Nephron (organoid): ENCODE data around the gene R3HDM2.
A peak's percentile ranks its signal among the peaks of the same experiment; 100 is the strongest.
"Not testable (repeated sequence)": the region's sequence is repeated elsewhere in the genome, so short reads cannot be mapped to it uniquely, and the experiment has no call there.

ENCODE experiments used
- H3K27ac Mint-ChIP-seq, 3 experiments: 2 replicates each; pipeline ENCODE4 v1.8.0; 2020; ENCODE audit warnings: mixed read lengths in 3 of 3, mild to moderate bottlenecking in 2 of 3, moderate library complexity in 1 of 3
- H3K27me3 Mint-ChIP-seq: 2 replicates; pipeline ENCODE4 v1.8.0; 2021; ENCODE audit warnings: low read depth, mild to moderate bottlenecking, moderate library complexity, mixed read lengths
- H3K36me3 Mint-ChIP-seq: 2 replicates; pipeline ENCODE4 v1.8.0; 2020; ENCODE audit warnings: low read depth, mixed read lengths
- H3K4me1 Mint-ChIP-seq: 2 replicates; pipeline ENCODE4 v1.8.0; 2020; ENCODE audit warnings: mixed read lengths
- H3K4me3 Mint-ChIP-seq, 3 experiments: 2 replicates each; pipeline ENCODE4 v1.8.0; 2020; ENCODE audit warnings: mild to moderate bottlenecking in 3 of 3, mixed read lengths in 3 of 3, moderate library complexity in 2 of 3
- H3K9me3 Mint-ChIP-seq: 2 replicates; pipeline ENCODE4 v1.8.0; 2020; ENCODE audit warnings: mixed read lengths
- CTCF ChIP-seq, 3 experiments: fragments of 200-600 bp; sonication (generic); IDR thresholded peaks; one replicate each; pipeline ENCODE4 v1.5.0; 2021; ENCODE audit warnings: antibody characterized with exemption in 3 of 3; ENCODE audit not compliant: unreplicated experiment in 3 of 3

The R3HDM2 gene

GRCh38 chr12:57401165-57401564 lies 29.7 kb downstream of the R3HDM2 start:
- Mint-ChIP-seq H3K9me3 (no peaks in the 10 kb centered on the region), H3K4me3 (no peak overlapping the region), H3K4me1 (no peaks in the 10 kb centered on the region), H3K36me3 (peaks cover 10% of the 10 kb centered on the region), H3K27me3 (no peaks in the 10 kb centered on the region), H3K27ac (no peak overlapping the region)
- no peak for TF ChIP-seq CTCF (IDR thresholded peaks at IDR 0.05; ENCODE audit: unreplicated experiment in 3 of 3)

- not testable (repeated sequence) for H3K4me3 Mint-ChIP-seq, H3K4me1 Mint-ChIP-seq, H3K27ac Mint-ChIP-seq, H3K9me3 Mint-ChIP-seq, H3K27me3 Mint-ChIP-seq
- peaks cover 15% of the 10 kb centered on the region for H3K36me3 Mint-ChIP-seq
Observed at GRCh38 chr12:57399718-57400463, 31.0 kb downstream of the R3HDM2 start.

GRCh38 chr12:57397441-57397840 lies 33.4 kb downstream of the R3HDM2 start:
- H3K27me3 Mint-ChIP-seq = no peaks in the 10 kb centered on the region
- no peak overlapping the region for H3K4me3 Mint-ChIP-seq
- no peaks in the 10 kb centered on the region for H3K4me1 Mint-ChIP-seq
- H3K27ac Mint-ChIP-seq = no peak overlapping the region
- TF ChIP-seq CTCF (IDR thresholded peaks at IDR 0.05; ENCODE audit: unreplicated experiment in 3 of 3) = no peak
- peaks cover 31% of the 10 kb centered on the region for H3K36me3 Mint-ChIP-seq
- no peaks in the 10 kb centered on the region for H3K9me3 Mint-ChIP-seq

- Mint-ChIP-seq H3K4me3 (no peak overlapping the region), H3K4me1 (no peaks in the 10 kb centered on the region), H3K36me3 (peaks cover 46% of the 10 kb centered on the region), H3K27me3 (no peaks in the 10 kb centered on the region), H3K9me3 (no peaks in the 10 kb centered on the region), H3K27ac (no peak overlapping the region)
- TF ChIP-seq CTCF (IDR thresholded peaks at IDR 0.05; ENCODE audit: unreplicated experiment in 3 of 3) = no peak
Observed at GRCh38 chr12:57395121-57395520, 35.7 kb downstream of the R3HDM2 start.

GRCh38 chr12:57390174-57390573 lies 40.7 kb downstream of the R3HDM2 start:
- H3K4me1 Mint-ChIP-seq = no peaks in the 10 kb centered on the region
- H3K27me3 Mint-ChIP-seq = no peaks in the 10 kb centered on the region
- peaks cover 52% of the 10 kb centered on the region for H3K36me3 Mint-ChIP-seq
- no peaks in the 10 kb centered on the region for H3K9me3 Mint-ChIP-seq
- peak overlapping the region in 2 of 3 experiments; percentile 34 to 87 for H3K27ac Mint-ChIP-seq
- no peak for TF ChIP-seq CTCF (IDR thresholded peaks at IDR 0.05; ENCODE audit: unreplicated experiment in 3 of 3)
- no peak overlapping the region for H3K4me3 Mint-ChIP-seq

- no peak for TF ChIP-seq CTCF (IDR thresholded peaks at IDR 0.05; ENCODE audit: unreplicated experiment in 3 of 3)
- no peaks in the 10 kb centered on the region for H3K27me3 Mint-ChIP-seq
- H3K27ac Mint-ChIP-seq = peak overlapping the region in 1 of 3 experiments; percentile 35
- H3K9me3 Mint-ChIP-seq = no peaks in the 10 kb centered on the region
- H3K36me3 Mint-ChIP-seq = peaks cover 50% of the 10 kb centered on the region
- no peaks in the 10 kb centered on the region for H3K4me1 Mint-ChIP-seq
- H3K4me3 Mint-ChIP-seq = no peak overlapping the region
Observed at GRCh38 chr12:57389033-57389432, 41.8 kb downstream of the R3HDM2 start.
